Liver (tissue), 9 donors: ENCODE measurements around the gene PDLIM1. TPM values are rescaled to one million over a fixed set of nuclear protein-coding genes. Genes with fewer than 3 reads are reported as not detected.

Source experiments
- DNase-seq: peaks from one replicate; pipeline ENCODE4 v3.0.0-alpha.2; 2017; ENCODE audit warnings: low spot score
- H3K27ac ChIP-seq, 2 donors: one replicate each; pipeline ENCODE4 v1.7.0; 2013; ENCODE audit warnings: inconsistent platforms in 2 of 2, low read length in 2 of 2, control low read depth in 1 of 2, low read depth in 1 of 2, mild to moderate bottlenecking in 1 of 2
- H3K27me3 ChIP-seq, 4 donors: one replicate each; pipeline versions ENCODE4 v1.6.1 to v1.7.0; 2013; ENCODE audit warnings: low read length in 3 of 4, inconsistent platforms in 1 of 4, mild to moderate bottlenecking in 1 of 4, moderate library complexity in 1 of 4; ENCODE audit not compliant: control insufficient read depth in 4 of 4, insufficient read depth in 4 of 4
- H3K36me3 ChIP-seq, 4 donors: one replicate each; pipeline versions ENCODE4 v1.6.1 to v1.7.0; 2013; ENCODE audit warnings: low read length in 3 of 4, mild to moderate bottlenecking in 3 of 4, low read depth in 1 of 4, moderate library complexity in 1 of 4; ENCODE audit not compliant: control insufficient read depth in 4 of 4, insufficient read depth in 3 of 4
- H3K4me1 ChIP-seq, 4 donors: one replicate each; pipeline versions ENCODE4 v1.6.1 to v1.7.0; 2013; ENCODE audit warnings: low read length in 3 of 4, mild to moderate bottlenecking in 3 of 4, moderate library complexity in 1 of 4; ENCODE audit not compliant: control insufficient read depth in 4 of 4, insufficient read depth in 4 of 4
- H3K4me3 ChIP-seq, 3 donors: one replicate each; pipeline versions ENCODE4 v1.6.1 to v1.7.0; 2013; ENCODE audit warnings: low read length in 3 of 3, control low read depth in 1 of 3, low read depth in 1 of 3, mild to moderate bottlenecking in 1 of 3
- H3K9ac ChIP-seq, 2 donors: one replicate each; pipeline ENCODE4 v1.7.0; 2013; ENCODE audit warnings: low read length in 2 of 2, mild to moderate bottlenecking in 2 of 2, moderate library complexity in 2 of 2, control low read depth in 1 of 2, low read depth in 1 of 2
- H3K9me3 ChIP-seq, 4 donors: one replicate each; pipeline versions ENCODE4 v1.6.1 to v1.7.0; 2013; ENCODE audit warnings: low read length in 3 of 4; ENCODE audit not compliant: control insufficient read depth in 4 of 4
- CTCF ChIP-seq: fragments of 150-350 bp; IDR thresholded peaks from 2 replicates; pipeline ENCODE4 v1.5.1; 2017; ENCODE audit warnings: improper control_type of control experiment, low read depth, low read length; ENCODE audit not compliant: missing input control
- EGR1 ChIP-seq, 2 donors: IDR thresholded peaks; 2 replicates each; pipeline ENCODE4 v1.6.1; 2016 to 2018; ENCODE audit warnings: antibody characterized with exemption in 2 of 2, low read depth in 2 of 2
- FOXA1 ChIP-seq: IDR thresholded peaks from 2 replicates; pipeline ENCODE4 v1.6.1; 2016; ENCODE audit warnings: antibody characterized with exemption
- FOXA2 ChIP-seq: IDR thresholded peaks from 2 replicates; pipeline ENCODE4 v1.6.1; 2016; ENCODE audit warnings: antibody characterized with exemption
- GABPA ChIP-seq, 2 donors: IDR thresholded peaks in 1 of 2; conservative IDR thresholded peaks in 1 of 2; 2 replicates each; pipeline ENCODE4 v1.6.1; 2016; ENCODE audit warnings: antibody characterized with exemption in 2 of 2, mild to moderate bottlenecking in 1 of 2, moderate library complexity in 1 of 2
- HNF4A ChIP-seq, 2 donors: conservative IDR thresholded peaks; 2 replicates each; pipeline ENCODE4 v1.6.1; 2016; ENCODE audit warnings: antibody characterized with exemption in 2 of 2, mild to moderate bottlenecking in 2 of 2
- HNF4G ChIP-seq: IDR thresholded peaks from 2 replicates; pipeline ENCODE4 v1.6.1; 2016; ENCODE audit warnings: antibody characterized with exemption
- JUND ChIP-seq, 2 donors: IDR thresholded peaks; 2 replicates each; pipeline ENCODE4 v1.6.1; 2016; ENCODE audit warnings: antibody characterized with exemption in 2 of 2
- NR2F2 ChIP-seq: IDR thresholded peaks from 2 replicates; pipeline ENCODE4 v1.6.1; 2016; ENCODE audit warnings: antibody characterized with exemption
- RAD21 ChIP-seq, 2 donors: IDR thresholded peaks; 2 replicates each; pipeline ENCODE4 v1.6.1; 2016; ENCODE audit warnings: antibody characterized with exemption in 2 of 2, mild to moderate bottlenecking in 2 of 2
- REST ChIP-seq: IDR thresholded peaks from 2 replicates; pipeline ENCODE4 v1.6.1; 2016; ENCODE audit warnings: antibody characterized with exemption, mild to moderate bottlenecking
- RXRA ChIP-seq, 2 donors: IDR thresholded peaks; 2 replicates each; pipeline ENCODE4 v1.6.1; 2017 to 2018; ENCODE audit warnings: antibody characterized with exemption in 2 of 2, mild to moderate bottlenecking in 1 of 2
- SP1 ChIP-seq: IDR thresholded peaks from 2 replicates; pipeline ENCODE4 v1.6.1; 2018; ENCODE audit warnings: antibody characterized with exemption, mild to moderate bottlenecking
- ZBTB33 ChIP-seq: IDR thresholded peaks from 2 replicates; pipeline ENCODE4 v1.6.1; 2016; ENCODE audit warnings: antibody characterized with exemption
- WGBS: extraction: QIAGEN DNeasy Blood & Tissue Kit; methylation state at CpG from one replicate; pipeline ENCODE4 v1.1.7; 2013; 5-methylcytosine and 5-hydroxymethylcytosine counted together
- polyA plus RNA-seq, 2 donors: library from polyadenylated mRNA; stranded (reverse) in 1 of 2; unstranded in 1 of 2; fragments of 200-250 nt in 1 of 2; fragments of >200 nt in 1 of 2; fragmentation: Nextera tagmentation in 1 of 2; extraction: Ambion mirVana in 1 of 2; gene quantifications; one replicate each; pipeline versions ENCODE4 v1.2.1 to v1.2.3, GENCODE V29; 2013 to 2015
- total RNA-seq, 2 donors: library from RNA; depleted of rRNA; stranded (reverse); fragments of >200 nt; gene quantifications; one replicate each; pipeline ENCODE4 v1.2.3, GENCODE V29; 2014
- TF ChIP-seq, protein P1 (sequence below): IDR thresholded peaks from 2 replicates; pipeline ENCODE4 v1.6.1; 2016; ENCODE audit warnings: antibody characterized with exemption
- TF ChIP-seq, protein P2 (sequence below): IDR thresholded peaks from 2 replicates; pipeline ENCODE4 v1.6.1; 2016; ENCODE audit warnings: antibody characterized with exemption
- donor health status: healthy.
- donor health status: healthy.
- donor health status: healthy.
- donor health status: healthy.
- donor health status: healthy.

The PDLIM1 gene
- total and polyA plus RNA-seq, 4 donors, result 16.8 to 73.4 (median 44.5) TPM

DNA sequence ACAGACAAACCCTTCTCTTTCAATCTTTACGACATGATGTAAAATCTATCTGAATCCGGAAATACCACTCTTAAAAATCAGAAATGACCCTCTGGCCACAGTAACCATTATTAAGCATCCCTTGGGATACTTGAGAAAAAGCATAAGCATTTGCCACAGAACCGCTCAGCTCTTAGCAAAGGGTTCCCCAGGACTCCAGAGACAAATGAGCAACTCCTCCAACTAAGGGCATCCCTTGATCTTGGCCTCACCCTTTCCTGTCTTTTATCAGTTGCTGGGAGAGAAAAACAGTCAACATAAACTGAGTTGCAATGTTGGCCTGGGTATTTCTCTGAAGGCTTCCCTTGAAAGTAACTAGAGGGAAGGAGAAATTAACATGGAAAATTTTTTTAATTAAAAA lies 3.5 kb downstream of the PDLIM1 start:
- peak overlapping the region in 1 of 2 donors; percentile 56 for H3K27ac ChIP-seq
- WGBS, result 43% methylated on average over 3 of the region's 3 CpGs

GRCh38 chr10:95286707-95287106 lies 4.1 kb downstream of the PDLIM1 start:
- H3K27ac ChIP-seq, result peak overlapping the region; percentile 17 to 56
- H3K4me1 ChIP-seq, result peaks cover 1 to 31% (median 18%) of the 10 kb centered on the region in 4 donors

More for the DNA sequence above, 3.5 kb downstream of the PDLIM1 start:
- H3K9ac ChIP-seq, result no peak overlapping the region
- no peak for TF ChIP-seq EGR1 (IDR thresholded peaks at IDR 0.05; ENCODE audit: low read depth in 2 of 2)
- peak; percentile 29 for TF ChIP-seq NR2F2
- no peak for TF ChIP-seq SP1
- TF ChIP-seq CTCF, result no peak
- H3K36me3 ChIP-seq, result no peaks in the 10 kb centered on the region
- no peaks in the 10 kb centered on the region for H3K27me3 ChIP-seq
- H3K4me3 ChIP-seq, result no peak overlapping the region
- no peaks in the 10 kb centered on the region for H3K9me3 ChIP-seq
- H3K4me1 ChIP-seq, result peaks cover 1 to 28% (median 14%) of the 10 kb centered on the region in 4 donors
- no peak for DNase-seq

More at GRCh38 chr10:95286707-95287106, 4.1 kb downstream of the PDLIM1 start:
- Histone ChIP-seq H3K9me3 (no peaks in the 10 kb centered on the region), H3K4me3 (no peak overlapping the region), H3K9ac (no peak overlapping the region), H3K27me3 (no peaks in the 10 kb centered on the region), H3K36me3 (no peaks in the 10 kb centered on the region)
- 54% methylated on average over 1 of the region's 1 CpG for WGBS
- TF ChIP-seq RAD21 (IDR thresholded peaks at IDR 0.05), result no peak
- TF ChIP-seq JUND (IDR thresholded peaks at IDR 0.05), result no peak
- TF ChIP-seq ZBTB33, result no peak
- TF ChIP-seq NR2F2, result no peak
- TF ChIP-seq REST, result no peak
- TF ChIP-seq, protein P1, sequence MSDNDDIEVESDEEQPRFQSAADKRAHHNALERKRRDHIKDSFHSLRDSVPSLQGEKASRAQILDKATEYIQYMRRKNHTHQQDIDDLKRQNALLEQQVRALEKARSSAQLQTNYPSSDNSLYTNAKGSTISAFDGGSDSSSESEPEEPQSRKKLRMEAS, result no peak
- no peak for TF ChIP-seq RXRA (IDR thresholded peaks at IDR 0.05)
- TF ChIP-seq HNF4A (conservative IDR thresholded peaks at IDR 0.05), result no peak
- TF ChIP-seq FOXA2, result no peak
- no peak for TF ChIP-seq HNF4G
- no peak for TF ChIP-seq SP1
- no peak for TF ChIP-seq EGR1 (IDR thresholded peaks at IDR 0.05; ENCODE audit: low read depth in 2 of 2)
- no peak for TF ChIP-seq GABPA (IDR thresholded peaks at IDR 0.05 in 1 of 2, conservative IDR thresholded peaks at IDR 0.05 in 1 of 2)
- no peak for TF ChIP-seq FOXA1
- TF ChIP-seq, protein P2, sequence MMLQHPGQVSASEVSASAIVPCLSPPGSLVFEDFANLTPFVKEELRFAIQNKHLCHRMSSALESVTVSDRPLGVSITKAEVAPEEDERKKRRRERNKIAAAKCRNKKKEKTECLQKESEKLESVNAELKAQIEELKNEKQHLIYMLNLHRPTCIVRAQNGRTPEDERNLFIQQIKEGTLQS, result no peak
- no peak for DNase-seq
